ENCODE results near the gene CACNA1D.

CACNA1D gene

GRCh38 chr3:53750253-53751210 lies 256.1 kb downstream of the CACNA1D start:
- no peaks in the 10 kb centered on the region for H3K36me3 ChIP-seq (ENCODE audit: control insufficient read depth, insufficient read depth, low read length)
- WGBS, 2 experiments = 93 to 94% methylated on average over 17 of the region's 17 CpGs
- H3K27me3 ChIP-seq (ENCODE audit: control insufficient read depth, insufficient read depth, low read length, poor library complexity, severe bottlenecking) = no peaks in the 10 kb centered on the region
- H3K9me3 ChIP-seq (ENCODE audit: control insufficient read depth, low read length) = no peaks in the 10 kb centered on the region
- H3K4me3 ChIP-seq (ENCODE audit: insufficient read depth, low read depth, low read length) = no peak overlapping the region
- H3K4me1 ChIP-seq (ENCODE audit: control insufficient read depth, insufficient read depth, low read length) = no peaks in the 10 kb centered on the region
- no peak overlapping the region for H3K27ac ChIP-seq (ENCODE audit: insufficient read depth, low read depth, low read length, poor library complexity, severe bottlenecking)

DNA sequence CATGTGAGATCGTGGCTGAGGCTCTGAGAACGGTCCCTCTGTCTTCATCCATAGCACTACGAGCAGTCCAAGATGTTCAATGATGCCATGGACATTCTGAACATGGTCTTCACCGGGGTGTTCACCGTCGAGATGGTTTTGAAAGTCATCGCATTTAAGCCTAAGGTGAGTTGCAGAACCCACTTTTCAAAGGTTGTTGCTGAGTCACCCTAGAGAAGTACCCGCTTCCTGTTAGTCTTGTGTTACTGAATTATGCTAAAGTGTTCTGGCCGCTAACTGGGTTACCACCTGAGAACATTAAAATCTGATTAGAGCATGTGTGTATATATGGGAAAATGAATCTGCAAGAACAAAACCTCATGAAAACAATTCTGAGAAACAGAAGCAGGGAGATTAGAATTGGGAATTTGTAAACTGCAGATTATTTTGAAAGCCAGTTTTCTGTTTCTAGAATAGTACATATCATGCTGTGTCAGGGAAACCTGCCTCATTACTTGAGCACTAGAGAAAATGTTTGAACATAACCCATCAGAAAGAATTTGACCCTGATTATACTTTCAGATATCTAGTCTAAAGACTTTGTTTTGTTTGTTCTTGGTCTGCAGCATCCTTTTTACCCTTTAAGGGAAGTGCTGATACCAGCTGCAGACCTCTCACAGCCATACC lies 259.2 kb downstream of the CACNA1D start:
- 92 to 93% methylated on average over 9 of the region's 9 CpGs for WGBS, 2 experiments

GRCh38 chr3:53754325-53754724 lies 259.9 kb downstream of the CACNA1D start:
- no peaks in the 10 kb centered on the region for H3K36me3 ChIP-seq (ENCODE audit: control insufficient read depth, insufficient read depth, low read length)
- H3K4me3 ChIP-seq (ENCODE audit: insufficient read depth, low read depth, low read length) = no peak overlapping the region
- H3K9me3 ChIP-seq (ENCODE audit: control insufficient read depth, low read length) = no peaks in the 10 kb centered on the region
- no peaks in the 10 kb centered on the region for H3K27me3 ChIP-seq (ENCODE audit: control insufficient read depth, insufficient read depth, low read length, poor library complexity, severe bottlenecking)
- 91 to 92% methylated on average over 9 of the region's 9 CpGs for WGBS, 2 experiments
- no peaks in the 10 kb centered on the region for H3K4me1 ChIP-seq (ENCODE audit: control insufficient read depth, insufficient read depth, low read length)
- no peak overlapping the region for H3K27ac ChIP-seq (ENCODE audit: insufficient read depth, low read depth, low read length, poor library complexity, severe bottlenecking)

More for the DNA sequence above, 259.2 kb downstream of the CACNA1D start:
- Histone ChIP-seq H3K9me3 (ENCODE audit: control insufficient read depth, low read length) (no peaks in the 10 kb centered on the region), H3K36me3 (ENCODE audit: control insufficient read depth, insufficient read depth, low read length) (no peaks in the 10 kb centered on the region), H3K4me1 (ENCODE audit: control insufficient read depth, insufficient read depth, low read length) (no peaks in the 10 kb centered on the region), H3K27me3 (ENCODE audit: control insufficient read depth, insufficient read depth, low read length, poor library complexity, severe bottlenecking) (no peaks in the 10 kb centered on the region), H3K4me3 (ENCODE audit: insufficient read depth, low read depth, low read length) (no peak overlapping the region), H3K27ac (ENCODE audit: insufficient read depth, low read depth, low read length, poor library complexity, severe bottlenecking) (no peak overlapping the region)

DNA sequence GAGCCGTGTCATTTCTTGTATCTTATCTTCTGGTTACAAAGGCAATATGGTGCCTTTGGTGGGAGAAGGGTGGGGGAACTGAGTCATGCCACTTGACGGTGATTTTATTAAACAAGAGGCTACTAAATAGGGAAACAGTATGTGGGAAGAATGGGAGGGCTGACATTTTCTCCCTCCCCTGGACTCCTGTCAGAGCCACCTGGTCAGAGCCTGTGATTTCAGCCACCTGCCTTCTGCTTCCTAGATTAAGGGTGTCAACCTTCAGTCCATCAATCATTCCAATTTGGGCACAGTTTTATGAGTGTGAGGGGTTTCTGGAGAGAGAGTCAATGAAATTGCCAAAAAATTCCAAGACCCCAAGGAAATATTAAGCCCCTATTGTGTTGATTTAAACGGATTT lies 264.4 kb downstream of the CACNA1D start:
- Histone ChIP-seq H3K36me3 (ENCODE audit: control insufficient read depth, insufficient read depth, low read length) (no peaks in the 10 kb centered on the region), H3K27me3 (ENCODE audit: control insufficient read depth, insufficient read depth, low read length, poor library complexity, severe bottlenecking) (no peaks in the 10 kb centered on the region), H3K9me3 (ENCODE audit: control insufficient read depth, low read length) (no peaks in the 10 kb centered on the region), H3K4me1 (ENCODE audit: control insufficient read depth, insufficient read depth, low read length) (no peaks in the 10 kb centered on the region), H3K4me3 (ENCODE audit: insufficient read depth, low read depth, low read length) (no peak overlapping the region), H3K27ac (ENCODE audit: insufficient read depth, low read depth, low read length, poor library complexity, severe bottlenecking) (no peak overlapping the region)
- WGBS, 2 experiments = 69 to 88% methylated on average over 3 of the region's 3 CpGs

DNA sequence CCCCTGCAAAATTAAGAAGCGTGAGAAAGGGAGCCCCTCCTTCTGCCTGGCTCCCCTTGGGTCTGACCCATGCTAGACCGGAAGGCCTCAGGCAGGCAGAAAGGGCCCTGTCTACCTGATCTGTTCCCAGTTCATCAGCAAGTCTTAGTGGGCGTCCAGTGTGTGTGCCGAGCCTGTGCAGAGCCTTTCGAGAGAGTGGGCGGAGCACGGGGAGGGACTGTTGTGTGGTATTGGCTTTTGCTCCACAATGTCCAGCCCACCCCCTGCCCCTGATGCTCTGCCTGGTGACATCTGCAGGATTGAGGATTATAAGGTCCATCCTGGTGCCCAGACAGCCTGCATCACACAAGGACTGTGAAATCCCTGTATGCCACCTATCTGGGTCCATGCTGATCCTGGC lies 268.9 kb downstream of the CACNA1D start:
- Histone ChIP-seq H3K4me1 (ENCODE audit: control insufficient read depth, insufficient read depth, low read length) (no peaks in the 10 kb centered on the region), H3K4me3 (ENCODE audit: insufficient read depth, low read depth, low read length) (no peak overlapping the region), H3K36me3 (ENCODE audit: control insufficient read depth, insufficient read depth, low read length) (no peaks in the 10 kb centered on the region), H3K27me3 (ENCODE audit: control insufficient read depth, insufficient read depth, low read length, poor library complexity, severe bottlenecking) (no peaks in the 10 kb centered on the region), H3K9me3 (ENCODE audit: control insufficient read depth, low read length) (no peaks in the 10 kb centered on the region), H3K27ac (ENCODE audit: insufficient read depth, low read depth, low read length, poor library complexity, severe bottlenecking) (no peak overlapping the region)
- 89 to 90% methylated on average over 7 of the region's 7 CpGs for WGBS, 2 experiments

GRCh38 chr3:53764026-53764775 lies 269.8 kb downstream of the CACNA1D start:
- Histone ChIP-seq H3K27me3 (ENCODE audit: control insufficient read depth, insufficient read depth, low read length, poor library complexity, severe bottlenecking) (no peaks in the 10 kb centered on the region), H3K4me3 (ENCODE audit: insufficient read depth, low read depth, low read length) (no peak overlapping the region), H3K36me3 (ENCODE audit: control insufficient read depth, insufficient read depth, low read length) (no peaks in the 10 kb centered on the region), H3K27ac (ENCODE audit: insufficient read depth, low read depth, low read length, poor library complexity, severe bottlenecking) (no peak overlapping the region), H3K4me1 (ENCODE audit: control insufficient read depth, insufficient read depth, low read length) (no peaks in the 10 kb centered on the region), H3K9me3 (ENCODE audit: control insufficient read depth, low read length) (no peaks in the 10 kb centered on the region)
- WGBS, 2 experiments = 91 to 93% methylated on average over 14 of the region's 14 CpGs

GRCh38 chr3:53765753-53766152 lies 271.3 kb downstream of the CACNA1D start:
- Histone ChIP-seq H3K27ac (ENCODE audit: insufficient read depth, low read depth, low read length, poor library complexity, severe bottlenecking) (no peak overlapping the region), H3K9me3 (ENCODE audit: control insufficient read depth, low read length) (no peaks in the 10 kb centered on the region), H3K4me3 (ENCODE audit: insufficient read depth, low read depth, low read length) (no peak overlapping the region), H3K36me3 (ENCODE audit: control insufficient read depth, insufficient read depth, low read length) (no peaks in the 10 kb centered on the region), H3K4me1 (ENCODE audit: control insufficient read depth, insufficient read depth, low read length) (no peaks in the 10 kb centered on the region), H3K27me3 (ENCODE audit: control insufficient read depth, insufficient read depth, low read length, poor library complexity, severe bottlenecking) (no peaks in the 10 kb centered on the region)
- WGBS, 2 experiments = 90 to 91% methylated on average over 5 of the region's 5 CpGs

DNA sequence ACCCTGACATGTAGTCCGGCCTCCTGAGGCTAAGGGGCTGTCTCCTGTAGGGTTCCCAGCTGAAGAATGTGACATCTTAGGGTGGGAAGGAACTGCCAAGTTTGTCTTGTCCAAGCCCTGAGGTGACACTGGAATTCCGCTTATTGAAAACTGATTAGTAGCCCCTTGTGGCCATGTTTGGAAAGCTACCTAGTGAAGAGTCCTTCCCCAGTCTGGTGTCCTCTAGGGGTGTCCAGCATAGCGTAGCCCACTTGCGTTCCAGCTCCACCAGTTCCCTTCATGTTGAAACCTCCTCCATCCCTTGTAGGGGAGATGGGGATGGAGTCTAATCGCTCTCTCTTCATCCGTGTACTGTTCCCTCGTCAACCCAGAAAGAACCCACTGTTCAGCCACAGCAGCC lies 272.3 kb downstream of the CACNA1D start:
- Histone ChIP-seq H3K4me3 (ENCODE audit: insufficient read depth, low read depth, low read length) (no peak overlapping the region), H3K36me3 (ENCODE audit: control insufficient read depth, insufficient read depth, low read length) (no peaks in the 10 kb centered on the region), H3K4me1 (ENCODE audit: control insufficient read depth, insufficient read depth, low read length) (no peaks in the 10 kb centered on the region), H3K27ac (ENCODE audit: insufficient read depth, low read depth, low read length, poor library complexity, severe bottlenecking) (no peak overlapping the region), H3K27me3 (ENCODE audit: control insufficient read depth, insufficient read depth, low read length, poor library complexity, severe bottlenecking) (no peaks in the 10 kb centered on the region), H3K9me3 (ENCODE audit: control insufficient read depth, low read length) (no peaks in the 10 kb centered on the region)
- 95 to 97% methylated on average over 7 of the region's 7 CpGs for WGBS, 2 experiments

DNA sequence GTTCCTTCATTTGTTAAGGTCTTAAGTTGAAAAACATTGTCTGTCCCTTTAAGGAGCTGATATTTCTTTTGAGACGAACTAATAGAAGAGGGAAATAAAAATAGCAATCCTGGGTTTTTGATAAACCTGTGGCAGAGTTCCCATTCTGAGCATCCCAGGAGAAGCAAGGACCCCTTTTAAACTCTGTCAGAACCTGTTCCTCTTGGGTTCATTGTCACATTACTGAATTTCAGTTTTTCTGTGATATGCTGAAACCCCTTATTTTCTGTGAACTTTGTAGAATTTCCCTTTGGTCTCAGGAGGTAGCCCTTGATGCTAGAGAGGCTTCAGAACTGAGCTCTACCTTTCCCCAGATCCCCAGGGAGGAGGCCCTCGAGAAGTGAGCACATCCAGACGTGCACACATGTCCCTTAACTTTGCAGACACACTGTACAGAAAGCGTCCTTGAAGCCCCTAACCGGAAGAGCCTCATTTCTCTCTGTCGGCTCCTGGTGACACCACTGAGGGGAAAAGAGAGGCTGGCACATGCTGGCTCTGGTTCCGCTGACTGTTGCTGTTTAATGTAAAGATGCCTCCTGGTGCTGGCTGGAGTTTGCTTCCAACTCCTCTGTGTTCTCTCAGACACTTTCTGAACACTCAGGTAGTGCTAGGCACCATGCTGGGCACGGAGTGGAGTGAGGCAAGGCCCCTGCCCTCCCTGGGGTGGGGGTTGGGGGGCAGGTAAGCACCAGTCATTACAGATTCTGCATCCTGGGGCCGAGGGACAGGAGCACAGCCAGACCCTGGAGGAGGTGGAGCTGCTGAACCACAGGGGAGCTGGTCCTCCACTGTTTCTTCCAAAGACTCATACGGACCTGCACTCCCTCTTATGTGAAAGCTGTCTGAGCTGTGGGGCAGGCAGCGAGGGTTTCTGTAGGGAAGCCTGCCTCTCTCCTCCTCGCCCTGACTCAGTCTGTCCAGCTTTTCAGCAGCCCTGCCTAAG lies 274.4 kb downstream of the CACNA1D start:
- Histone ChIP-seq H3K27me3 (ENCODE audit: control insufficient read depth, insufficient read depth, low read length, poor library complexity, severe bottlenecking) (no peaks in the 10 kb centered on the region), H3K4me1 (ENCODE audit: control insufficient read depth, insufficient read depth, low read length) (peaks cover 8% of the 10 kb centered on the region), H3K9me3 (ENCODE audit: control insufficient read depth, low read length) (no peaks in the 10 kb centered on the region), H3K36me3 (ENCODE audit: control insufficient read depth, insufficient read depth, low read length) (no peaks in the 10 kb centered on the region), H3K4me3 (ENCODE audit: insufficient read depth, low read depth, low read length) (no peak overlapping the region), H3K27ac (ENCODE audit: insufficient read depth, low read depth, low read length, poor library complexity, severe bottlenecking) (no peak overlapping the region)
- 56 to 58% methylated on average over 12 of the region's 12 CpGs for WGBS, 2 experiments
